ENCODE data around the gene COX8A.
A peak's percentile ranks its signal among the peaks of the same experiment; 100 is the strongest.

Gene COX8A

GRCh38 chr11:64004590-64004984, 30.2 kb downstream of the COX8A start:
- DNase-seq: no peak

DNA sequence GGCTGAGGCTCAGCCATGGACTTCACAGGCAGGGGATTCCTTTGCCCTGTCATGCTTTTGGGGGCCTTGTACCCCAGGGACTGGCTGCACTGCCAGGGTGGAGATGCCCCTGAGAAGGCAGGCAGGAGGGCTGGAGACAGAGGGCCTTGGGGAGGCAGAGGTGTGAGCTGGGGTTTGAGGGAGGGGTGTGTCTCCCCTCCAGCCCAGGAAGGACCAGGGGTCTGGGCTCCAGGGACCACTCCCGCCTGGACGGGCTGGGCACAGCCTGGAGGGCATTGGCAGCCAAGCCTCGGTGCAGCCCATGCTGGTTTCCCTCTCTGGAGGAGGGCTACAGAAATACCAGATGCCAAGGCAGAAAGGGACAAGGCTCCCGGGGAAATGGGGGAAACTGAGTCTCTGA, 31.3 kb downstream of the COX8A start:
- no peak for DNase-seq

DNA sequence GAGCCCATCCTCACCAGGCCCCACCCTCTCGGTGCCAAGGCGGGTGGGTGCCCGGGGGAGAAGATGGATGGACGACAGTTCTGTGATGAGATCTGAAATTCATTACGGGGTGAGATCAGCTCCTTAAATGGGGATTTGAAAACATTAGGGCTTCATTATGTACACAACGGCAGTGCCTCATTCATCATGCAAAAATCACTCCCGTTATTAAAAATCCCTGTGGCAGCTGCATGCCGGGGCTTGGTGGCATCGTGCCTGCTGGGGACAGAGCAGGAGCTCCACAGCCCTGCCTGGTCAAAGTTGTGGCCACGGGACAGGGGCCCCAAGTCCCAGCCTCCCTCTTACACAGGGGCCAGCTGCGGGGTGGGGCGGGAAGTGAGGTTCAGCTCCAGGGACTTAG, 32.0 kb downstream of the COX8A start:
- DNase-seq: no peak

- peak; percentile 21 for DNase-seq
Observed at GRCh38 chr11:64007160-64007628, 32.8 kb downstream of the COX8A start.

DNA sequence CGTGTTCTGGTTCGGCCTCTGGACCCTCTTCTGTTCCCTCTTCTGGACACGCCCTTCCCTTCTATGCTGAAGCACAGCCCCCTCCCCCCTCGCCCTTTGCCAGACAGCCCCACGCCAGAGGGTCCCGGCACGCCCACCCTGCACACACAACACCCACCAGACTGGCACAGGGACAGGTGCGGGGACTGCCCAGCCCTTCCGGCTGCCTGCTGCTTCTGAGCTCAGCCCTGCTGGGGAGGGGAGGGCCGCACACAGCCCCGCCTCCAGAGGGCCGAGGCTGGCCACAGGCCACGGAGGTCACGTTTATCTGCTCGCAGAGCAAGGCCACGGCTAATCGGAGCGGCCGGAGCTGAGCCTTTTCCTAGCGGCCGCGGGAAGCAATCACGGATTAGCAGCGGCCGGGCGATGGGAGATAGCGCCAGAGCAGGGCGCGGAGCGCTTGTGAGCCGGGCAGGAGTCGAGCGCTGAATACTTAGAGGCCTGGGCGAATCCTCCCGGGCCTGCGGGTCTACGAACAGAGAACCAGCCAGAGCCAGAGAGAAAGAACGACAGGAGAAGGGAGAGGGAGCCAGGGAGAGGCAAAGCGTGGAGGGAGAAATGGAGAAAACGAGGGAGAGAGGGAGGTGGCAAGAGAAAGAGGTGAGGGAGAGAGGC, 33.3 kb downstream of the COX8A start:
- DNase-seq: peak; percentile 23

DNA sequence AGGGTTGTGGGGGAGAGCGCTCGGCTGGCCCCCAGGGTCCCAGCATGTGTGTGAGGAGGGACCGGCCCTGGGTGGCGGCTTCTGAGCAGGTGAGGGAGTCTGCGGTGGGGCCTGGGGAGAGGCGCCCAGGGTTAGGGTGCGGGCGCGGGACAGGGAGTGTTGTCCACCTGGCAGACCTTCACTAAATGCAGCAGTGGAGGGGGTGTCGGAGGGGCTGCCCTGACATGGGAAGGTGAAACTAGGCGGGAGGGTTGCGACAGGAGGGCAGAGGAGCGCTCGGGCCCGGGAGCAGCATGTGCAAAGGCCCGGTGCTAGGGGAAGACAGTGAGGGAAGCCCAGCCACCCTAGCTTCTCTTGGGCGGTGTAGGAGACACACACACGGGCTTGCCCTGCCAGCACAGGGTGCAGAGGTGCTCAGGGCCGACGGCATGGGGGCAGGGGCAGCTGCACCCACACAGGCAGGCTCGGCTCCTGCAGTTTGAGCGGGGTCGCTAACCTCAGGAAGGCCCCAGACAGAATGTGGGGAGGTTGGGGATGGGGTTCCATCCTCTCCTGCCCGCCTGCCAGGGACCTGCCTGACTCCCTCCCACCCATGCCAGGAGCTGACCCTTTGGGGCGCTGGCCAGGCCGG, 34.0 kb downstream of the COX8A start:
- DNase-seq: no peak

- no peak for DNase-seq
Observed at GRCh38 chr11:64008914-64009633, 34.7 kb downstream of the COX8A start.

- DNase-seq: no peak
Observed at GRCh38 chr11:64009710-64010109, 35.3 kb downstream of the COX8A start.

GRCh38 chr11:64010783-64011182, 36.4 kb downstream of the COX8A start:
- DNase-seq: no peak

GRCh38 chr11:64011371-64011770, 37.0 kb downstream of the COX8A start:
- no peak for DNase-seq

- no peak for DNase-seq
Observed at GRCh38 chr11:64013141-64013896, 38.9 kb downstream of the COX8A start.

DNA sequence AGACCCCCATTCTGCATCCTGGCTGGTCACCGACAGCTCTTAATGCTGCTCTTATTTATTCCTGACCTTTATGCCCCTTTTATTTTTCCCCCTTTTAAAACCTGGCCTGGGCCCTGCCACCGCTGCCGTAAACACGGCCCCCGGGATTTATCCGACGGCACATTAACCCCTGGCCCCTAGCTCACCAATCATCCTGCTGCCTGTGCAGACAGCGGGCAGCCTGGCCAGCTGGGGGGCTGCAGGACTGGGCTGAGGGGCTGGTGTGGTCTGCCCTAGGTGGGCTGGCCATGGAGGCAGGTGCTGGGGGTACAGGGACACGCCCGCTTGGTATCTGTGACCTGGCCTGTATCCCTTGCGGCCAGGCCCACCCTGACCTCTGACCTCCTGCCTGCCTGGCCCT, 39.9 kb downstream of the COX8A start:
- DNase-seq: no peak

DNA sequence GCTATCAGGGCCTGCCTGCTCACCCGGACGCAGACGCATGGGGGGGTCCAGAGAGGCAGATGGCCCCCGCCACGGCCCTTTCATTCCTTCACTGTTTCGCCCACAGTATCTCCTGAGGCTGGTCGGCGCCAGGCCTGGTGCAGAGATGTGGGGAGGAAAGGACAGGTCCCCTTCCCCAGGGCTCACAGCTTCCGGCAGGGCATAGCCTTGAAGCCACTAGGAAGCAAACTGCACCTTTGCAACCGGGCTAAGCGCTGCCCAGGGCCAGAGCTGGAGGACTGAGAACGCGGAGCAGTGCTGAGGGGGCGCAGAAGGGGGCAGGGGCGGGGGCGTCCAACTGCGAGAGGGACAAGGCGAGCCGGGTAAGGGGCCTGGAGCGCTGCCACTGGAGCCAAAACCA, 41.1 kb downstream of the COX8A start:
- no peak for DNase-seq

GRCh38 chr11:64015935-64016845, 41.8 kb downstream of the COX8A start:
- DNase-seq: no peak

DNA sequence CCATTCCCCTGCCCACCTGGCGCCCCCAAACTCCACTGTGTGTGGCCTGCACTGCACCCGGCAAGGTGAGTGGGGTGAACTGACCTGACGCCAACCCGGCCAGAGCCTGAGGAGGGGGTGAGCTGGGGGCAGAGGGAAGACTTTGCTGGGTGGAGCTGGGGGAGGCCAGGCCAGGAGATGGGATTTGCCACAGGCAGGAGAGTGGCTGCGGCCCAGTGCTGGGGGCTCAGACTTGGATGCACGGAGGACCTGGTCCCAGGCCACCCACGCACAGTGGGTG, 43.5 kb downstream of the COX8A start:
- no peak for DNase-seq

DNA sequence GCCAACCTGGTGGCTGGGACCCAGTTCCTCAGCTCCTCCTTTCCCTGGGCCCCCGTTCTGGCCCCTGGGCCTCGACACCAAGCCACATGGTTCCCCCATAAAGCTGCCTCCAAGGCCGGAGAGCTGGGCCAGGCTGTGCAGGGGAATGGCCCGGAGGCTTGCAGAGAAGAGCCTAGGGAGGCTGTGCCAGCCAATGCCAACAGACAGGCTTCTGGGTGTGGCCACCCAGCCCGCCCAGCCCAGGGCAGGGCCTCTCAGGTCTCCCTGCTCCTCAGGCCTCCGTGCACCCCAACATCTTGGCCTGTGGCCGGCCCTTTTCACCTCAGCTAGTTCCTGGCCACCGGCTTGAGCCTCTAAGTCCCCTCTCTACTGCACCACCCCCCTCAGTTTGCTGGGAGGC, 43.9 kb downstream of the COX8A start:
- DNase-seq: no peak

DNA sequence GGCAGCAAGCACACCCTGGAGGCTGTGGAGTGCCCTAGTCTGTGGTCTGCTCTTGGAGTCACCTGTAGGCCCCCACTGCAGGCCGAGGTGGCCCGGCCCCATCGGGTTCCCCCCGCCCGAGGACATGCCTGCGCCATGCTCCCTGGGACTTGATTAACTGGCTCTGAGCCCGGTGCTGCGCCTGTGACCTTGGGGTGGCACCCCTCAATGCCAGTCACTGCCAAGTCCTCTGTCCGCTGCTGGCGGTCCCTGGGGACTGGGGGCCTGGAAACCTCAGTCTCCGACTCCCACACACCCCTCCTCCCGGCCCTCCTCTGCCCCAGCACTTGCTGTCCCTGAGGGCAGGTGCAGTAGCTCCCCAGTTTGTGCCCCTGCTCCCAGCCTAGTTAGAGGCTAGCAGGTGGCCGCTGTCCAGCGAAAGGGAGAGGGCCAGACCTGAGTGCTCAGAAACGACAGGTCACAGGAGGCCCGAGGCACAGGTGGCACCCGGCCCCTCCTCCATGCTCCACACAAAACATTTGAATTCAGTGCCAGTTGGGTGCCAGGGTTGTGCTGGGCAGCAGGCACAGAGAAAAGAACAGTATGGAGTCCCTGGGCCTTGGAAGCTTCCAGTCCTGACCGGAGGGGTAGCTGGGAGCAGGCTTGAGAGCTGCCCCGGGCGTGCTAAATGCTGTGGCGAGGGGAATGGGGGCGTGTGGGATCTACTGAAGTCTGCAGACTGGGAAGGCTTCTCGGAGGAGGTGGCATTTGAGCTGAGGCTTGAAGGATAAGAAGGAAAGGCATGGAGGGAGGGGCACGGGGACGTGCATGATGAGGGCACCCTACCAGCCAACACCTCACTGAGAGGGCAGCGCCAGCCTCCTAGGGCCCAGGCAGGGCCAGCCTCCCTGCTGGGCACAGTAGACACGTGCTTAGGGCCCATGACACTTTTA, 45.0 kb downstream of the COX8A start:
- DNase-seq: no peak

DNA sequence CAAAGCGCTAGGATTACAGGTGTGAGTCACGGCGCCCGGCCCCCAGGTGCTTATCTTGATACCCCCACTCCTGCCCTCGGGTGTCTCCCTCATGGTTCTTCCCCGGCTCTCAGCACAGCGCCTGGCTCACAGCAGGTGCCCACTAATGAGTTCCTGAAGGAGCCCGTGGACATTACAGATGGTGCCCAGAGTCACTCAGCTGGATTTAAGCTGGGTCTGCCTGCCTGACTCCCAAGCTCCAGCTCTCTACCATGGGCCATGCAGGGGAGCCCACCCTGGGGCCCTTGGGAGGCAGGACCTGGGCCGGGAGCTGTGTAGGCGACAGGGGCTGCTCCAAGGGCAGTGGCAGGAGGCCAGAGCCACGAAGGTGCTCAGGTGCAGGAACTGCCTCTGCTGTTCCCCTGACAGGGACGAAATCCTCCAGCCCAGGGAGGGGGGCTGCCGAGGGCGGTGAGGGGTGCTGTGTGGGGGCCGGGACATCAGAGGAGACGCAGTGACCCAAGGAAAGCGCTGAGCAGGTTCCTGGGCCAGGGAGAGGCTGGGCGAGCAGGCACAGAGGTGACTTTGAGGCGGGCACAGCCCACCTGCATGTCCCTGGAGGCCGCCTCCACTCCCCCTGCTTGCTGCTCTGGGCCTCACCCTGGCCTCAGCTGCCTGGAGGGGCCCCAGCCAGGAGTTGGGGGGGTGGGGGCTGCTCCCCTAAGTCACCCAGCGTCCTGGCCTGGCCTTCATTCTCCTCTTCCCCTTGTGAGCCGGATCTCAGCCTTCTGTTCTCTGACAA, 46.7 kb downstream of the COX8A start:
- DNase-seq: no peak

DNA sequence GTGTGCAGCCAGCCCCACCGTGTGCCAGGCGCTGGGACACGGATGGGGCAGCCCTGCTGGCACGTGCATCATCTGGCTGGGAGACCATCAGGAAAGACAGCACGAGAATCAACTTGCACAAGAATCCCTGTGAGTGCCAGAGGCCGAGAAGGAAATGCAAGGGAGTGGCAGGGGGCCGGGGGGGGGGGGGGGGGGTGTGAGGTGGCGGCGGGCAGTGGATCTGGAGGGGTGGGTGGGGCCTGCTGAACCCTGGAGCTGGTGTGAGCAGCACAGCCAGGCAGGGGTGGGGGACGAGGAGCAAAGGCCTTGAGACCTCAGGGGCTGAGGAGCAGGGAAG, 47.3 kb downstream of the COX8A start:
- no peak for DNase-seq

- DNase-seq: no peak
Observed at GRCh38 chr11:64022125-64022784, 47.8 kb downstream of the COX8A start.

Measured in NCI-H510A (cell line).